Measurements from ENCODE around the gene TRAF3IP1.
"Not testable (repeated sequence)": the region's sequence is repeated elsewhere in the genome, so short reads cannot be mapped to it uniquely, and the experiment has no call there.

The TRAF3IP1 gene

GRCh38 chr2:238380785-238381184, 60.5 kb downstream of the TRAF3IP1 start:
- ATAC-seq (no peak), DNase-seq (no peak)

GRCh38 chr2:238381341-238382115, 61.2 kb downstream of the TRAF3IP1 start:
- DNase-seq (no peak), ATAC-seq (no peak)

- no peak for DNase-seq
- no peak for ATAC-seq
Observed at GRCh38 chr2:238382381-238382781, 62.1 kb downstream of the TRAF3IP1 start.

- DNase-seq: no peak
- ATAC-seq: no peak
Observed at GRCh38 chr2:238383135-238383534, 62.8 kb downstream of the TRAF3IP1 start.

- ATAC-seq: no peak
Observed at GRCh38 chr2:238383743-238384380, 63.5 kb downstream of the TRAF3IP1 start.

GRCh38 chr2:238387332-238387731, 67.0 kb downstream of the TRAF3IP1 start:
- DNase-seq: no peak
- ATAC-seq: no peak

More at GRCh38 chr2:238383743-238384380, 63.5 kb downstream of the TRAF3IP1 start:
- DNase-seq: no peak

- ATAC-seq (no peak), DNase-seq (no peak)
Observed at GRCh38 chr2:238388794-238389193, 68.5 kb downstream of the TRAF3IP1 start.

GRCh38 chr2:238389988-238390589, 69.8 kb downstream of the TRAF3IP1 start:
- DNase-seq: no peak
- no peak for ATAC-seq

GRCh38 chr2:238391042-238391689, 70.8 kb downstream of the TRAF3IP1 start:
- DNase-seq (no peak), ATAC-seq (no peak)

GRCh38 chr2:238396663-238397062, 76.3 kb downstream of the TRAF3IP1 start:
- ATAC-seq (no peak), DNase-seq (no peak)

- DNase-seq (no peak), ATAC-seq (no peak)
Observed at GRCh38 chr2:238397356-238397755, 77.0 kb downstream of the TRAF3IP1 start.

GRCh38 chr2:238398577-238398976, 78.3 kb downstream of the TRAF3IP1 start:
- no peak for ATAC-seq
- DNase-seq: no peak

- DNase-seq (no peak), ATAC-seq (no peak)
Observed at GRCh38 chr2:238399094-238399493, 78.8 kb downstream of the TRAF3IP1 start.

GRCh38 chr2:238401551-238401950, 81.2 kb downstream of the TRAF3IP1 start:
- ATAC-seq (no peak), DNase-seq (no peak)

- ATAC-seq (no peak), DNase-seq (no peak)
Observed at GRCh38 chr2:238403632-238404405, 83.5 kb downstream of the TRAF3IP1 start.

- no peak for ATAC-seq
Observed at GRCh38 chr2:238404406-238405216, 84.3 kb downstream of the TRAF3IP1 start.

GRCh38 chr2:238405217-238405555, 84.9 kb downstream of the TRAF3IP1 start:
- ATAC-seq, DNase-seq: not testable (repeated sequence)

More at GRCh38 chr2:238404406-238405216, 84.3 kb downstream of the TRAF3IP1 start:
- DNase-seq: no peak

- DNase-seq (no peak), ATAC-seq (no peak)
Observed at GRCh38 chr2:238406221-238406997, 86.1 kb downstream of the TRAF3IP1 start.

- DNase-seq (no peak), ATAC-seq (no peak)
Observed at GRCh38 chr2:238406998-238407285, 86.6 kb downstream of the TRAF3IP1 start.

- no peak for DNase-seq
- no peak for ATAC-seq
Observed at GRCh38 chr2:238407566-238407965, 87.2 kb downstream of the TRAF3IP1 start.
